Endothelial cell of umbilical vein (primary cell): ENCODE measurements around the gene FNBP1.

ENCODE experiments used
- EZH2 ChIP-seq: IDR thresholded peaks from 2 replicates; pipeline ENCODE4 v1.6.1; 2012; ENCODE audit warnings: borderline replicate concordance, low read depth, mild to moderate bottlenecking, moderate library complexity, low read length, inconsistent platforms; ENCODE audit not compliant: severe bottlenecking
- FOS ChIP-seq: IDR thresholded peaks from 2 replicates; pipeline ENCODE4 v1.6.1; 2011; ENCODE audit warnings: mild to moderate bottlenecking, low read length, moderate library complexity, borderline replicate concordance; ENCODE audit not compliant: insufficient read depth
- MYC ChIP-seq: IDR thresholded peaks from one replicate; pipeline ENCODE4 v1.6.1; 2011; ENCODE audit warnings: mild to moderate bottlenecking, low read depth, low read length
- POLR2A ChIP-seq: IDR thresholded peaks from 2 replicates; pipeline ENCODE4 v1.6.1; 2012; ENCODE audit warnings: low read depth, mild to moderate bottlenecking, control low read depth, low read length
- POLR2AphosphoS5 ChIP-seq: IDR thresholded peaks from 2 replicates; pipeline ENCODE4 v1.6.1; 2012; ENCODE audit warnings: low read depth, mild to moderate bottlenecking, control low read depth, low read length, moderate library complexity; ENCODE audit not compliant: insufficient read depth
- TF ChIP-seq, protein P1 (sequence below), 2 donors: IDR thresholded peaks; 1 replicate in 1 of 2; 2 replicates in 1 of 2; pipeline ENCODE4 v1.5.1; 2011; ENCODE audit warnings: low read length in 2 of 2, mild to moderate bottlenecking in 2 of 2, moderate library complexity in 2 of 2, control low read depth in 1 of 2, inconsistent platforms in 1 of 2, low read depth in 1 of 2; ENCODE audit not compliant: insufficient read depth in 1 of 2; ENCODE audit errors: extremely low read depth in 1 of 2
- TF ChIP-seq, protein P2 (sequence below): IDR thresholded peaks from 2 replicates; pipeline ENCODE4 v1.6.1; 2011; ENCODE audit not compliant: insufficient read depth, insufficient read length

DNA sequence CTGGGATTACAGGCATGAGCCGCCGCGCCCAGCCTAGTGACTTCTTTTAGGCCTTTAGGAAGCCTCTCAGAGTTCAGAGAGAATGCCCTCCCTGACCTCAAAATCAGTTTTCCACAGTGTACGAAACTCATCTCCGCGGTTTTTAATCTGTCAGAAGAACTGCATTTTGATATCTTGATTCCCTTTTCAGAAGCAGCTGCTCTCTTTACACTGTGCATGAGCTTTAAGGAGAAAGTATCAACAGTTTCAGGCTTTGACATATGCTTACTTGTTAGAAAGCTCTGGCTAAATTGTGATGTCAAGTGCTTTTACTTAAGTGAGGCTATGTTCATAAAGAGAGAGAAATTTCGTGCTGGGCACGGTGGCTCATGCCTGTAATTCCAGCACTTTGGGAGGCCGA, 133.1 kb downstream of the FNBP1 start:
- TF ChIP-seq, protein P1, sequence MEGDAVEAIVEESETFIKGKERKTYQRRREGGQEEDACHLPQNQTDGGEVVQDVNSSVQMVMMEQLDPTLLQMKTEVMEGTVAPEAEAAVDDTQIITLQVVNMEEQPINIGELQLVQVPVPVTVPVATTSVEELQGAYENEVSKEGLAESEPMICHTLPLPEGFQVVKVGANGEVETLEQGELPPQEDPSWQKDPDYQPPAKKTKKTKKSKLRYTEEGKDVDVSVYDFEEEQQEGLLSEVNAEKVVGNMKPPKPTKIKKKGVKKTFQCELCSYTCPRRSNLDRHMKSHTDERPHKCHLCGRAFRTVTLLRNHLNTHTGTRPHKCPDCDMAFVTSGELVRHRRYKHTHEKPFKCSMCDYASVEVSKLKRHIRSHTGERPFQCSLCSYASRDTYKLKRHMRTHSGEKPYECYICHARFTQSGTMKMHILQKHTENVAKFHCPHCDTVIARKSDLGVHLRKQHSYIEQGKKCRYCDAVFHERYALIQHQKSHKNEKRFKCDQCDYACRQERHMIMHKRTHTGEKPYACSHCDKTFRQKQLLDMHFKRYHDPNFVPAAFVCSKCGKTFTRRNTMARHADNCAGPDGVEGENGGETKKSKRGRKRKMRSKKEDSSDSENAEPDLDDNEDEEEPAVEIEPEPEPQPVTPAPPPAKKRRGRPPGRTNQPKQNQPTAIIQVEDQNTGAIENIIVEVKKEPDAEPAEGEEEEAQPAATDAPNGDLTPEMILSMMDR (IDR thresholded peaks at IDR 0.05; ENCODE audit: extremely low read depth in 1 of 2, insufficient read depth in 1 of 2, low read depth in 1 of 2, low read length in 2 of 2) = no peak
- TF ChIP-seq POLR2A (no peak), FOS (no peak), POLR2AphosphoS5 (no peak), EZH2 (no peak), MYC (no peak)
- TF ChIP-seq, protein P2, sequence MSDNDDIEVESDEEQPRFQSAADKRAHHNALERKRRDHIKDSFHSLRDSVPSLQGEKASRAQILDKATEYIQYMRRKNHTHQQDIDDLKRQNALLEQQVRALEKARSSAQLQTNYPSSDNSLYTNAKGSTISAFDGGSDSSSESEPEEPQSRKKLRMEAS = no peak
